ENCODE data around the gene RABAC1. TPM values are rescaled to one million over a fixed set of nuclear protein-coding genes. Genes with fewer than 3 reads are reported as not detected.

RABAC1 gene
- total RNA-seq, 1 donor from 2014 or later, result 132 TPM

DNA sequence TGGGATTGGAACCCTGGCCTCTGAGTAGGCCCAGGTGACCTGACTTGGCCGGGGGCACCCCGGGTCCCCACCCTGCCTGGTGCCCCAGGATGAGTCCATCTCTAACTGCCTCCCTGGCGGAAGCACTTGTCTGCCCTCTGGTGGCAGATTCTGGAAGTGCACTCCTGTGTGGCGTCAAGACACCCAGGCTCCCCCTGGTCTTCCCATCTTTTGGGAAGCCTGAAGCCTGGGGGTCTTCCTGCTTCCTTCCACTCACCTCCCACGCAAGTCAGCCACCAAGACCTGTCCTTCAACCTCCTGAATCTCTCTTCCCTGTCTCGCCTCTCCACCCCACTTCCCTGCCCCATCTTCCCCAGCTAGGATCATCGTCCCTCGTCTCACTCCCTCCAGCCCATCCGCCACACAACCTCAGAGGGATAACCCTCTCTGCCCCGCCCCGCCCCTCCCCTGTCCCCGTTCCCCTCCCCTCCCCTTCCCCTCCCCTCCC, 7.4 kb downstream of the RABAC1 start:
- Histone ChIP-seq H3K4me3 (no peak overlapping the region), H3K27ac (no peak overlapping the region), H3K27me3 (ENCODE audit: low read depth) (no peaks in the 10 kb centered on the region), H3K36me3 (peaks cover 13% of the 10 kb centered on the region), H3K4me1 (no peaks in the 10 kb centered on the region), H3K9me3 (no peaks in the 10 kb centered on the region)
- TF ChIP-seq, protein P1, sequence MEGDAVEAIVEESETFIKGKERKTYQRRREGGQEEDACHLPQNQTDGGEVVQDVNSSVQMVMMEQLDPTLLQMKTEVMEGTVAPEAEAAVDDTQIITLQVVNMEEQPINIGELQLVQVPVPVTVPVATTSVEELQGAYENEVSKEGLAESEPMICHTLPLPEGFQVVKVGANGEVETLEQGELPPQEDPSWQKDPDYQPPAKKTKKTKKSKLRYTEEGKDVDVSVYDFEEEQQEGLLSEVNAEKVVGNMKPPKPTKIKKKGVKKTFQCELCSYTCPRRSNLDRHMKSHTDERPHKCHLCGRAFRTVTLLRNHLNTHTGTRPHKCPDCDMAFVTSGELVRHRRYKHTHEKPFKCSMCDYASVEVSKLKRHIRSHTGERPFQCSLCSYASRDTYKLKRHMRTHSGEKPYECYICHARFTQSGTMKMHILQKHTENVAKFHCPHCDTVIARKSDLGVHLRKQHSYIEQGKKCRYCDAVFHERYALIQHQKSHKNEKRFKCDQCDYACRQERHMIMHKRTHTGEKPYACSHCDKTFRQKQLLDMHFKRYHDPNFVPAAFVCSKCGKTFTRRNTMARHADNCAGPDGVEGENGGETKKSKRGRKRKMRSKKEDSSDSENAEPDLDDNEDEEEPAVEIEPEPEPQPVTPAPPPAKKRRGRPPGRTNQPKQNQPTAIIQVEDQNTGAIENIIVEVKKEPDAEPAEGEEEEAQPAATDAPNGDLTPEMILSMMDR (IDR thresholded peaks at IDR 0.05), result peak; percentile 99
- intact Hi-C loops (cut with DNase I), result no loop called here
- ATAC-seq (peak; percentile 82 to 84), DNase-seq (peak; percentile 81)

DNA sequence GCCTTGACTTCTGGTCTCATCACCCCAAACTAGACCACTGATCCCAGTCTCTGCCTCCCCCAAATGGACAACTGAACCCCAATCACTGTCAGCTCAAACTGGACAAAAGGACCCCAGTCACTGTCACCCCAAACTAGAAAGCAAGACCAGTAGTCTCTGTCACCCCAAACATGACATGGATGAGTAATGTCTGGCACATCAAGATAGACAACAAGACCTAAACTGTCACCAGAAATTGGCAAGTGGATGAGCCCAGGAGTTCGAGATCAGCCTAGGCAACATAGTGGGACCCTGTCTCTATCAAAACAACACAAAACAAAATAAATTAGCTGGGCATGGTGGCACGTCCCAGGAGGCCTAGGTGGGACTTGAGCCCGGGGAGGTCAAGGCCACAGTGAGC, 12.0 kb downstream of the RABAC1 start:
- no peaks in the 10 kb centered on the region for H3K9me3 ChIP-seq

GRCh38 chr19:41945135-41945766, 13.9 kb downstream of the RABAC1 start:
- intact Hi-C loops (cut with DNase I), result no loop called here
- DNase-seq (no peak), ATAC-seq (peak; percentile 57 to 68)
- peaks cover 15% of the 10 kb centered on the region for H3K27me3 ChIP-seq (ENCODE audit: low read depth)
- TF ChIP-seq, protein P1 (IDR thresholded peaks at IDR 0.05), result no peak
- no peak overlapping the region for H3K4me3 ChIP-seq
- peaks cover 15% of the 10 kb centered on the region for H3K4me1 ChIP-seq
- H3K9me3 ChIP-seq, result no peaks in the 10 kb centered on the region
- no peaks in the 10 kb centered on the region for H3K36me3 ChIP-seq
- H3K27ac ChIP-seq, result no peak overlapping the region

More for the DNA sequence above, 12.0 kb downstream of the RABAC1 start:
- no peak for ATAC-seq
- intact Hi-C loops (cut with DNase I), result no loop called here
- Histone ChIP-seq H3K4me3 (no peak overlapping the region), H3K27ac (no peak overlapping the region), H3K27me3 (ENCODE audit: low read depth) (no peaks in the 10 kb centered on the region), H3K4me1 (peaks cover 6% of the 10 kb centered on the region), H3K36me3 (no peaks in the 10 kb centered on the region)
- DNase-seq, result no peak
- TF ChIP-seq, protein P1 (IDR thresholded peaks at IDR 0.05), result no peak

DNA sequence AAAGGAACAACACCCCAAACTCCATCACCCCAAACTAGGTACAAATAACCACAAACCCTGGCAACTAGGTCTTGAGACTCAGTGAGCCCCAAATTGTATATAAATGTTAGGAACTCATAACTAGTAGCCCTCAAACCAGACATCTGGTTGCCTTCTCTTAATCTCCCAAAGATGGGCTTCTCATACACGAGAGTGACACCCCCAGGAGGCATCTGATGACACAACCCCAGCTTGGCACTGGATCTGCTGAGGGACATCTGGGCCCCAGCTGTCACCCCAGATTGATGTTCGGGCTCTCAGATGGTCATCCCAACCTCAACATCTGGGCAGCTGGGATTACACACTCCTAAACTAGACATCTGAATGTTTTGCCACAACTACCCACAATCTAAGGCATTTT, 14.8 kb downstream of the RABAC1 start:
- TF ChIP-seq, protein P1 (IDR thresholded peaks at IDR 0.05), result no peak
- intact Hi-C loops (cut with DNase I), result no loop called here
- Histone ChIP-seq H3K36me3 (no peaks in the 10 kb centered on the region), H3K27ac (no peak overlapping the region), H3K4me3 (no peak overlapping the region), H3K9me3 (no peaks in the 10 kb centered on the region), H3K27me3 (ENCODE audit: low read depth) (peaks cover 21% of the 10 kb centered on the region), H3K4me1 (peaks cover 20% of the 10 kb centered on the region)
- ATAC-seq (no peak), DNase-seq (no peak)

- no peaks in the 10 kb centered on the region for H3K36me3 ChIP-seq
- H3K4me1 ChIP-seq, result peaks cover 20% of the 10 kb centered on the region
- intact Hi-C loops (cut with DNase I), result no loop called here
- TF ChIP-seq, protein P1 (IDR thresholded peaks at IDR 0.05), result no peak
- H3K27me3 ChIP-seq (ENCODE audit: low read depth), result peaks cover 21% of the 10 kb centered on the region
- H3K9me3 ChIP-seq, result no peaks in the 10 kb centered on the region
- ATAC-seq (no peak), DNase-seq (no peak)
- H3K27ac ChIP-seq, result no peak overlapping the region
- no peak overlapping the region for H3K4me3 ChIP-seq
These were observed 17.5 kb downstream of the RABAC1 start for GRCh38 chr19:41941410-41942202.

All from lower lobe of right lung (tissue), 2 donors.